ENCODE data around the gene PRRT2. TPM values are rescaled to one million over a fixed set of nuclear protein-coding genes. Genes with fewer than 3 reads are reported as not detected.
A peak's percentile ranks its signal among the peaks of the same experiment; 100 is the strongest.
"Not testable (repeated sequence)": the region's sequence is repeated elsewhere in the genome, so short reads cannot be mapped to it uniquely, and the experiment has no call there.

PRRT2 gene
- total RNA-seq, 4 donors from 2014 or later, result 3.6 to 11.2 (median 6.7) TPM

DNA sequence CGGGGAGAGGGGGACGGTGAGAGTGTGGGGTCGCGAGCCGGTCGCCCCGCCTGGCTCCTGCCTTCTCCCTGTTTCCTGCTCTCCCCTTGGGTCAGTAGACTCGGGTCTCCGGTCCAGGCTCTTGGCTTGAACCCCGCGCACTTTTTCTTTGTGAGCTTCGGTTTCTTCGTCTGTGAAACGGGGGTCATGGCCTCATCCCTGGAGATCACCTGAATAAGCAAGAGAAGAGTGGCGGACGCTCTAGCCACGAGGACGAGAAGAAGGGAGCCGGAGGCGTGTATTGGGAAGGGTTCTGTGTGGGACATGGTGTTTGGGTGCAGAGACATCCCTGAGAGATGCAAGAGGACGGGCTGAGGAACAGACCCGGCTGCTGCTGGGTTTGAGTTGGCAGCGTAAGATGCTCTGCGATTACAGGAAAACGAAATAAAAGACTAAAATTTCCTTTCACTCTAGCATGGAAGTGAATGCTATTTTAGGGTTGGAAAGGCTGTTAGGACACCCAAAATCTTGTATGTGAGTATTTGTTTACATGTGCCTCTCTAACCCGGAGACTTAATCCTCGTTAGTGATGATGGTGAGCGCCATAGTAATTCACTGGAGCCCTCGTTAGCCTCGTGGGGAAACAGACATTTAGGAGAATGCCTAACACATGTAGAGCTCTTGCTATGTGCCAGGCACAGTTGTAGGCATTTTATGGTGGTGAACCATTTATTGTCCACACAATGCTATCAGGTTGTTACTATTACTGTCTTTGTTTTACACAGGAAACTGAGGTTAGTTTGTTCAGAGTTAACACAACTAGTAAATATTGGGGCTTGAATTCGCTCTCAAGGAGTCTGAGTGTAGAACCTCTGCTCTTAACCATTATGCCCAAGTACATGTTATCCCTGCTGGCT lies 20.8 kb upstream of the PRRT2 start:
- TF ChIP-seq EP300 (IDR thresholded peaks at IDR 0.05), result no peak
- intact Hi-C loops (cut with DNase I), result loop anchor here (10.0 kb wide), 1 partner anchor 204 kb away; the partner anchor contains the start of genes HIRIP3 and INO80E
- 2% methylated on average over 31 of the region's 31 CpGs for WGBS

DNA sequence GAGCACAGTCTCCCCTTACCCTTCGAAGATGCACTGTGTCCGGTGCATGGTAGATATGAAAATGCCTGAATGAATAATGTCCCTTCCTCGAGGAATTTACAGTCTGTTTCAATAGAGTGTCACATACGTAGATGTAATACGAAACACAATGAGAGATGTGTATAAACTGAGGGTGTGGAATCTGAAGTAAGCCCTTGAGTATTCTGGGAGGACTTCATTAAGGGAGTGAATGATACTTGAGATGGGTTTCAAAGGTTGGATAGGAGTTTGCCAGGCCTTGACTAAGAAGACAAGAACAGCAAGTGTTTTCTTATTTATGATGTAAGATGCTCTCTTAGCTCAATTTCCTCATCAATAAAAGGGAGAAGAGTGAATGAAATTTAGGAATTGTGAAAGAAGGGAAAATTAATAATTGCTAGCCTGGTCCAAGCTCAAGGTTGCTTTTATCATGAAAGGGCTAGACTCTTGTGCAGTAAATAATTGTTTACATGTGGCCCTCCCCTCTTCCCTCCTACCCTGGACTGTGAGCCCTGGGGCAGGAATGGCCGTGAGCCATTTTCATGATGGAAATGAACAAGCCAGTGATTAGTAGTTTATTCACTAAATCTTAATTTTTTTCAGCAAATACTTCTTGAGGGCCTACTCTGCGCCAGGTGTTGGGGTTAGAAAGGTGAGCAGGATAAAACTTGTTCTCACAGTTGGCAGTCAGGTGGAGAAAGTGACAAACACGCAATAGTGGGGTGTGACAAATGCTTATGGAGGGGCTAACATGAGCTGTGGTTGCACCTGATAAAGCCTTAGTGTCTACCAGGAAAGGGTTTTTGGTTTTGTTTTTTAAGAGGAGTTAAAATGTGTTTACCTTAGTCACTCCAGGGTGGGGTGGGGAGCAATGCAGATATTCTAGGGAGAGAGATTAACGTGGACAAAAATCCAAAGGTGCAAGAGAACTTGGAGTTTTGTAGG lies 19.9 kb upstream of the PRRT2 start:
- no peak overlapping the region for H3K27ac ChIP-seq (replicated peaks in 1 of 4)
- H3K4me3 ChIP-seq, result no peak overlapping the region
- 71% methylated on average over 9 of the region's 9 CpGs for WGBS
- intact Hi-C loops (cut with DNase I), result loop anchor here (10.0 kb wide), 1 partner anchor 203 kb away; the partner anchor contains the start of genes HIRIP3 and INO80E
- TF ChIP-seq EP300 (IDR thresholded peaks at IDR 0.05) (no peak), POLR2AphosphoS5 (IDR thresholded peaks at IDR 0.05) (no peak), POLR2A (IDR thresholded peaks at IDR 0.05; ENCODE audit: low read depth) (no peak)
- TF ChIP-seq, protein P1, sequence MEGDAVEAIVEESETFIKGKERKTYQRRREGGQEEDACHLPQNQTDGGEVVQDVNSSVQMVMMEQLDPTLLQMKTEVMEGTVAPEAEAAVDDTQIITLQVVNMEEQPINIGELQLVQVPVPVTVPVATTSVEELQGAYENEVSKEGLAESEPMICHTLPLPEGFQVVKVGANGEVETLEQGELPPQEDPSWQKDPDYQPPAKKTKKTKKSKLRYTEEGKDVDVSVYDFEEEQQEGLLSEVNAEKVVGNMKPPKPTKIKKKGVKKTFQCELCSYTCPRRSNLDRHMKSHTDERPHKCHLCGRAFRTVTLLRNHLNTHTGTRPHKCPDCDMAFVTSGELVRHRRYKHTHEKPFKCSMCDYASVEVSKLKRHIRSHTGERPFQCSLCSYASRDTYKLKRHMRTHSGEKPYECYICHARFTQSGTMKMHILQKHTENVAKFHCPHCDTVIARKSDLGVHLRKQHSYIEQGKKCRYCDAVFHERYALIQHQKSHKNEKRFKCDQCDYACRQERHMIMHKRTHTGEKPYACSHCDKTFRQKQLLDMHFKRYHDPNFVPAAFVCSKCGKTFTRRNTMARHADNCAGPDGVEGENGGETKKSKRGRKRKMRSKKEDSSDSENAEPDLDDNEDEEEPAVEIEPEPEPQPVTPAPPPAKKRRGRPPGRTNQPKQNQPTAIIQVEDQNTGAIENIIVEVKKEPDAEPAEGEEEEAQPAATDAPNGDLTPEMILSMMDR (IDR thresholded peaks at IDR 0.05), result no peak
- H3K4me1 ChIP-seq, result peaks cover 16 to 28% (median 19%) of the 10 kb centered on the region in 4 donors
- no peaks in the 10 kb centered on the region for H3K9me3 ChIP-seq
- H3K36me3 ChIP-seq, result peaks cover 0 to 6% (median 4%) of the 10 kb centered on the region in 4 donors
- DNase-seq (ENCODE audit: extremely low spot score), result no peak
- no peaks in the 10 kb centered on the region for H3K27me3 ChIP-seq

More for the DNA sequence above, 20.8 kb upstream of the PRRT2 start:
- no peaks in the 10 kb centered on the region for H3K36me3 ChIP-seq
- peaks cover 16 to 28% (median 19%) of the 10 kb centered on the region in 4 donors for H3K4me1 ChIP-seq
- peak overlapping the region; percentile 60 to 91 (median 84) for H3K27ac ChIP-seq (replicated peaks in 1 of 4)
- peak overlapping the region; percentile 76 to 93 (median 91) for H3K4me3 ChIP-seq
- H3K9me3 ChIP-seq, result no peaks in the 10 kb centered on the region
- DNase-seq (ENCODE audit: extremely low spot score), result no peak
- H3K27me3 ChIP-seq, result no peaks in the 10 kb centered on the region

DNA sequence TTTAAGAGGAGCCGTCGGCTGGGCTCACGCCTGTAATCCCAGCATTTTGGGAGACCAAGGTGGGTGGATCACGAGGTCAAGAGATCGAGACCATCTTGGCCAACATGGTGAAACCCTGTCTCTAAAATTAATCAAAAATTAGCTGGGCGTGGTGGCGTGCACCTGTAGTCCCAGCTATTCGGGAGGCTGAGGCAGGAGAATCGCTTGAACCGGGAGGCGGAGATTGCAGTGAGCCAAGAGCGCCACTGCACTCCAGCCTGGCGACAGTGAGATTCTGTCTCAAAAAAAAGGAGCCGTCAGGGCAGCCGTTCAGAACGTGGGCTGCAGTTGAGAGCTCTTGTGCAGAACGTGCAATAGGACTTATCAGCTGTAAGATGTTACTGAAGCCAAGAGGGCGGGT lies 18.8 kb upstream of the PRRT2 start:
- not testable (repeated sequence) for H3K9me3 ChIP-seq; DNase-seq (ENCODE audit: extremely low spot score); H3K4me3 ChIP-seq; H3K27me3 ChIP-seq; H3K27ac ChIP-seq (replicated peaks in 1 of 4)
- peaks cover 16 to 28% (median 19%) of the 10 kb centered on the region in 4 donors for H3K4me1 ChIP-seq
- peaks cover 0 to 16% (median 11%) of the 10 kb centered on the region in 4 donors for H3K36me3 ChIP-seq
- intact Hi-C loops (cut with DNase I), result loop anchor here (10.0 kb wide), 1 partner anchor 202 kb away; the partner anchor contains the start of genes HIRIP3 and INO80E
- 89% methylated on average over 13 of the region's 18 CpGs for WGBS

DNA sequence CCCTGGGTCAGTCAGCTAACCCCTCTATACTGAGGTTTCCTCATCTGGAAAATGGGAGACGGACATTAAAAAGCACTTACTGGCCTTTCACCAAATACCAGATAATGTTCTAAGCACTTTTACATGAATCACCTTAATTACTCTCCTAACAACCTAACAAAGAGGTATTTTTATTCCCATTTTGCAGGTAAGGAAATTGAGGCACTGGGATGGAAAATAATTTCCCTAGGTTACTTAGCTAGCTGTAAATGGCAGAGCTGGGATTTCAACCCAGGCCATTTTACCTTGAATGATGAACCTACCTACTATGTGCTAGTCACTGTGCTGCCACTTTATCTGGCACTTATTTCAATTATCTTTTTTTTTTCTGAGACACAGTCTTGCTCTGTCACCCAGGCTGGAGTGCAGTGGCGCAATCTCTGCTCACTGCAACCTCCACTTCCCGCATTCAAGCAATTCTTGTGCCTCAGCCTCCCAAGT lies 17.7 kb upstream of the PRRT2 start:
- Histone ChIP-seq H3K27me3 (no peaks in the 10 kb centered on the region), H3K4me3 (no peak overlapping the region), H3K4me1 (peaks cover 16 to 26% (median 19%) of the 10 kb centered on the region in 4 donors), H3K9me3 (no peaks in the 10 kb centered on the region), H3K27ac (replicated peaks in 1 of 4) (no peak overlapping the region), H3K36me3 (peaks cover 4 to 28% (median 22%) of the 10 kb centered on the region in 4 donors)
- no peak for DNase-seq (ENCODE audit: extremely low spot score)
- intact Hi-C loops (cut with DNase I), result loop anchor here (10.0 kb wide), 1 partner anchor 201 kb away; the partner anchor contains the start of genes HIRIP3 and INO80E
- WGBS, result 96% methylated on average over 3 of the region's 3 CpGs
- TF ChIP-seq POLR2AphosphoS5 (IDR thresholded peaks at IDR 0.05) (no peak), POLR2A (IDR thresholded peaks at IDR 0.05; ENCODE audit: low read depth) (no peak), EP300 (IDR thresholded peaks at IDR 0.05) (no peak)
- TF ChIP-seq, protein P1 (IDR thresholded peaks at IDR 0.05), result no peak

DNA sequence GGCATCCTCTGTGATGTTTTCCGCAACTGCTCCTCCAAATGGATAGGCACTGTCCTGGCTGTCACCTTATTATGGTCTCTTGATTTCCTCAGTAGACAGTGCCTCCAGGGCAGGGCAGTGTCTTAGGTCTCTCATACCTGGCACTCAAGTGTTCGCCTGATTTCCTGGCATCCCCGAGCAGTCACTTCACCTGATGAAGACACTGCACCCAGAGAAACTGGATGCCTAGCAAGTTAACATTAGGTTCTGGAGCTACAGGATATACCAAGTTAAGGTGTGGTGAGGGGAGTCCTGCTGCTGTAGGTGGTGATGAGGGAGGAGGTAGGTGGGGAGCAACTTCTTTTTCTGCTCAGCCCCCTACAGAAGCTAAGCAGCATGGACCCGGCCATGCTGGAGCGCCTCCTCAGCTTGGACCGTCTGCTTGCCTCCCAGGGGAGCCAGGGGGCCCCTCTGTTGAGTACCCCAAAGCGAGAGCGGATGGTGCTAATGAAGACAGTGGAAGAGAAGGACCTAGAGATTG lies 9.5 kb upstream of the PRRT2 start:
- H3K27me3 ChIP-seq, result peaks cover 0 to 2% (median 0%) of the 10 kb centered on the region in 4 donors
- intact Hi-C loops (cut with DNase I), result no loop called here
- 96% methylated on average over 8 of the region's 8 CpGs for WGBS
- no peak for DNase-seq (ENCODE audit: extremely low spot score)
- no peak for TF ChIP-seq EP300 (IDR thresholded peaks at IDR 0.05)
- TF ChIP-seq, protein P1 (IDR thresholded peaks at IDR 0.05), result no peak
- no peak for TF ChIP-seq POLR2A (IDR thresholded peaks at IDR 0.05; ENCODE audit: low read depth)
- no peak for TF ChIP-seq POLR2AphosphoS5 (IDR thresholded peaks at IDR 0.05)
- H3K27ac ChIP-seq (replicated peaks in 1 of 4), result peak overlapping the region in 2 of 4 donors; percentile 20 to 96
- peaks cover 10 to 39% (median 29%) of the 10 kb centered on the region in 4 donors for H3K36me3 ChIP-seq
- H3K4me1 ChIP-seq, result peaks cover 14 to 21% (median 18%) of the 10 kb centered on the region in 4 donors
- H3K9me3 ChIP-seq, result no peaks in the 10 kb centered on the region
- no peak overlapping the region for H3K4me3 ChIP-seq
